HepG2 (cell line): Measurements from ENCODE around the gene REEP3. TPM values are rescaled to one million over a fixed set of nuclear protein-coding genes. Genes with fewer than 3 reads are reported as not detected.

ENCODE experiments used
- ATAC-seq: fragments of 200-7000 bp; cut with Tn5 transposase; 3 replicates; pipeline ENCODE4 v1.9.1; 2020; ENCODE audit warnings: mild to moderate bottlenecking, moderate library complexity
- BruUV-seq: library from RNA; stranded (reverse); fragments of 400-500 nt; replicated peaks from 2 replicates; lab custom pipeline; 2021; lab: Mats Ljungman, UMichigan
- CTCF ChIA-PET: fragments of 300-600 bp; formaldehyde crosslinking; extraction: SDS; loops from one replicate; lab custom pipeline; 2021; ENCODE audit warnings: low total read pairs, inconsistent platforms, low intra/inter-chr PET ratio; lab: Yijun Ruan, JAX
- POLR2A ChIA-PET: fragments of 350-600 bp; sonication (Branson Sonifier 250); formaldehyde crosslinking; loops from one replicate; lab custom pipeline; 2020; ENCODE audit warnings: antibody characterized with exemption, inconsistent platforms; lab: Yijun Ruan, JAX
- DNase-seq: peaks from one replicate; pipeline ENCODE4 v3.0.0-alpha.2; 2015; ENCODE audit warnings: low spot score
- FAIRE-seq: peaks from 3 replicates; lab custom pipeline; 2011; peaks lifted over from hg19 to GRCh38; lab: Jason Lieb, UNC
- H2AFZ ChIP-seq: one replicate; pipeline ENCODE4 v1.6.1; 2011; ENCODE audit warnings: low read length, inconsistent platforms
- H3K27ac ChIP-seq: fragments of 300-600 bp; 3 replicates; pipeline ENCODE4 v1.8.0; 2011; ENCODE audit warnings: mixed run types, mild to moderate bottlenecking, mixed read lengths, low read length, inconsistent platforms; ENCODE audit not compliant: insufficient read depth; ENCODE audit errors: extremely low read length
- H3K27me3 ChIP-seq, 2 experiments: fragments of 200-600 bp in 1 of 2; 2 replicates in 1 of 2; 3 replicates in 1 of 2; pipeline versions ENCODE4 v1.6.0 to v1.8.0; 2011; ENCODE audit warnings: low read length in 2 of 2, mild to moderate bottlenecking in 2 of 2, moderate library complexity in 2 of 2, inconsistent platforms in 1 of 2; ENCODE audit not compliant: insufficient read depth in 2 of 2, control insufficient read depth in 1 of 2
- H3K36me3 ChIP-seq, 2 experiments: fragments of 200-600 bp in 1 of 2; replicated peaks in 1 of 2; 2 replicates in 1 of 2; 3 replicates in 1 of 2; pipeline versions ENCODE4 v1.5.1 to v1.8.0; 2011; ENCODE audit warnings: low read length in 2 of 2, inconsistent platforms in 1 of 2; ENCODE audit not compliant: insufficient read depth in 2 of 2, control insufficient read depth in 1 of 2
- H3K4me1 ChIP-seq: 2 replicates; pipeline ENCODE4 v1.5.1; 2012; ENCODE audit warnings: low read length, inconsistent platforms; ENCODE audit not compliant: insufficient read depth
- H3K4me2 ChIP-seq: 2 replicates; pipeline ENCODE4 v1.6.0; 2011; ENCODE audit warnings: low read depth, low read length, inconsistent platforms
- H3K4me3 ChIP-seq, 3 experiments: fragments of 200-600 bp in 1 of 3; sonication (generic), shearing (Covaris generic) in 1 of 3; replicated peaks in 1 of 3; 2 replicates each; pipeline ENCODE4 v1.5.1; 2011 to 2016; ENCODE audit warnings: low read length in 3 of 3, inconsistent platforms in 2 of 3, low read depth in 2 of 3, mild to moderate bottlenecking in 2 of 3, control low read depth in 1 of 3, mixed read lengths in 1 of 3; ENCODE audit not compliant: insufficient read depth in 1 of 3
- H3K79me2 ChIP-seq: one replicate; pipeline ENCODE4 v1.6.1; 2011; ENCODE audit warnings: low read length, inconsistent platforms; ENCODE audit not compliant: insufficient read depth
- H3K9ac ChIP-seq: 2 replicates; pipeline ENCODE4 v1.6.0; 2011; ENCODE audit warnings: mild to moderate bottlenecking, low read depth, low read length, inconsistent platforms; ENCODE audit not compliant: insufficient read depth
- H3K9me3 ChIP-seq: 2 replicates; pipeline ENCODE4 v1.5.1; 2012; ENCODE audit warnings: mild to moderate bottlenecking, low read length
- H4K20me1 ChIP-seq: 2 replicates; pipeline ENCODE4 v1.6.0; 2011; ENCODE audit warnings: inconsistent platforms, mild to moderate bottlenecking, low read length, moderate library complexity; ENCODE audit not compliant: insufficient read depth
- ARNT ChIP-seq: fragments of 450-650 bp; IDR thresholded peaks from 2 replicates; pipeline ENCODE4 v1.6.1; 2017
- ATF6 ChIP-seq: sonication (generic); formaldehyde crosslinking; conservative IDR thresholded peaks from 2 replicates; pipeline ENCODE4 v1.4.0; 2020; ENCODE audit warnings: missing genetic modification reagents
- CEBPG ChIP-seq: IDR thresholded peaks from 2 replicates; pipeline ENCODE4 v1.6.1; 2016
- DNMT3B ChIP-seq: conservative IDR thresholded peaks from 2 replicates; pipeline ENCODE4 v1.6.1; 2016; ENCODE audit warnings: missing biosample characterization, control low read depth
- KLF16 ChIP-seq, 2 experiments: sonication (generic) in 1 of 2; formaldehyde crosslinking in 1 of 2; IDR thresholded peaks; 2 replicates each; pipeline versions ENCODE4 v1.6.1 to v1.8.0; 2016 to 2023; ENCODE audit warnings: missing genetic modification reagents in 2 of 2, missing compliant biosample characterization in 1 of 2
- MED8 ChIP-seq: sonication (generic); formaldehyde crosslinking; IDR thresholded peaks from 2 replicates; pipeline ENCODE4 v1.8.1; 2023; ENCODE audit warnings: mild to moderate bottlenecking, missing genetic modification reagents; ENCODE audit not compliant: insufficient replicate concordance
- SIX1 ChIP-seq: sonication (generic); formaldehyde crosslinking; IDR thresholded peaks from 2 replicates; pipeline ENCODE4 v1.4.0; 2020; ENCODE audit warnings: missing genetic modification reagents, borderline replicate concordance
- ZBTB21 ChIP-seq: sonication (generic); formaldehyde crosslinking; IDR thresholded peaks from 2 replicates; pipeline ENCODE4 v1.4.0; 2020; ENCODE audit warnings: missing genetic modification reagents
- ZFP91 ChIP-seq: sonication (generic); formaldehyde crosslinking; IDR thresholded peaks from 2 replicates; pipeline ENCODE4 v1.9.0; 2022; ENCODE audit warnings: missing genetic modification reagents, mild to moderate bottlenecking, borderline replicate concordance
- ZNF205 ChIP-seq: IDR thresholded peaks from 2 replicates; pipeline ENCODE4 v1.6.1; 2018; ENCODE audit warnings: missing biosample characterization, missing genetic modification reagents
- ZNF33A ChIP-seq: sonication (generic); formaldehyde crosslinking; IDR thresholded peaks from 2 replicates; pipeline ENCODE4 v1.5.1; 2020; ENCODE audit warnings: missing genetic modification reagents, mild to moderate bottlenecking, moderate library complexity, borderline replicate concordance
- ZNF34 ChIP-seq: sonication (generic); formaldehyde crosslinking; IDR thresholded peaks from 2 replicates; pipeline ENCODE4 v1.4.0; 2020; ENCODE audit warnings: mild to moderate bottlenecking, missing genetic modification reagents, borderline replicate concordance
- ZNF615 ChIP-seq: sonication (generic); formaldehyde crosslinking; IDR thresholded peaks from 2 replicates; pipeline ENCODE4 v1.5.0; 2020; ENCODE audit warnings: mild to moderate bottlenecking, missing genetic modification reagents, borderline replicate concordance
- ZNF766 ChIP-seq: sonication (generic); formaldehyde crosslinking; IDR thresholded peaks from 2 replicates; pipeline ENCODE4 v1.5.0; 2020; ENCODE audit warnings: missing genetic modification reagents, borderline replicate concordance
- in situ Hi-C: cut with HindIII; loops from 2 replicates; pipeline ENCODE4 v1.10.0; 2017; ENCODE audit warnings: low pct_unique_long_range_greater_than_20kb; ENCODE audit not compliant: extremely low pct_ligation_motif_present
- intact Hi-C: fragments of 100-400 bp; cut with micrococcal nuclease; formaldehyde crosslinking; loops from one replicate; pipeline ENCODE4 v1.10.0; 2022; ENCODE audit not compliant: unreplicated experiment
- polyA plus RNA-seq, 8 experiments: library from polyadenylated mRNA; depleted of rRNA in 3 of 8; stranded (reverse) in 7 of 8; unstranded in 1 of 8; fragments of >200 nt; fragmentation: Illumina TruSeq in 4 of 8; extraction: Trizol in 4 of 8; gene quantifications; 2 replicates each; pipeline versions ENCODE4 v1.2.1 to v1.2.3, GENCODE V29; 2011 to 2016; ENCODE audit warnings: low read depth in 4 of 8, missing spikeins in 1 of 8, mixed read lengths in 1 of 8; ENCODE audit not compliant: insufficient read depth in 1 of 8
- total RNA-seq, 5 experiments: library from RNA; depleted of rRNA; stranded (reverse); fragments of >200 nt; fragmentation: Illumina TruSeq; extraction: Trizol; gene quantifications; 2 replicates each; pipeline ENCODE4 v1.2.3, GENCODE V29; 2016; ENCODE audit warnings: low read depth in 1 of 5
- TF ChIP-seq, protein P1 (sequence below): sonication (generic); formaldehyde crosslinking; IDR thresholded peaks from 2 replicates; pipeline ENCODE4 v1.9.0; 2021; ENCODE audit warnings: missing genetic modification reagents, borderline replicate concordance
- TF ChIP-seq, protein P2 (sequence below): sonication (generic); formaldehyde crosslinking; IDR thresholded peaks from 2 replicates; pipeline ENCODE4 v1.8.1; 2023; ENCODE audit warnings: mild to moderate bottlenecking, missing genetic modification reagents, borderline replicate concordance

REEP3 gene
- total and polyA plus RNA-seq, 2 of the 13 experiments (the other 11 are each of a cell fraction or from before 2014, with no cell fraction given) = 7.1 to 31.4 TPM

DNA sequence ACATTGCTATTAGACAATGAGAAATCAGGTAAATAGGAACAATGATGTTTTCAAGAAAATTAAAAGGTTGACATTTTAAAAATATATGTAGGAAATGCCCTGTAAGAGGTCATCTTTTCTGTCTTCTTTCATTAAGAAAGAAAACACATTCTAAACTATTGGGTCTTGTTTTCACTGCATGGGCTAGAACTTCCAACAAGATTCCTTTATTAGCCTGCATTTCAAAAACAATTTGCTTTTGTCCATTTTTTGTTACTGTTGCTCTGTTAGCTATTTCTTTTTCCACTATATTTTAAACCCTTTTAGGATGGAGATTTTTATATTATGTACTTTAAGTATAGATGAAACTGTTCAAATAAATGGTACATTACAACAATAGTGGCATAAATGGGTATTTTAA is 9.2 kb downstream of the REEP3 start:
- Histone ChIP-seq H4K20me1 (no peaks in the 10 kb centered on the region), H3K9ac (no peak overlapping the region), H2AFZ (no peak overlapping the region), H3K4me2 (no peak overlapping the region), H3K27ac (no peak overlapping the region), H3K4me3 (no peak overlapping the region), H3K9me3 (no peaks in the 10 kb centered on the region), H3K79me2 (peaks cover 54% of the 10 kb centered on the region), H3K27me3 (no peaks in the 10 kb centered on the region), H3K4me1 (peaks cover 16% of the 10 kb centered on the region; the same call in 1 of the 2 replicates), H3K36me3 (no peaks in the 10 kb centered on the region)
- POLR2A ChIA-PET = no interaction called here
- in situ Hi-C loops (no loop called here), intact Hi-C loops (no loop called here)
- FAIRE-seq = no peak
- CTCF ChIA-PET = no interaction called here
- no TSS peak for BruUV-seq
- DNase-seq = no peak
- TF ChIP-seq SIX1 (CRISPR knock-in tag) = no peak
- TF ChIP-seq ZFP91 (CRISPR knock-in tag) = no peak
- TF ChIP-seq ZBTB21 (CRISPR knock-in tag) = no peak
- no peak for TF ChIP-seq ZNF205 (CRISPR knock-in tag)
- TF ChIP-seq ZNF615 = no peak
- no peak for TF ChIP-seq KLF16 (CRISPR knock-in tag; IDR thresholded peaks at IDR 0.05)
- no peak for TF ChIP-seq DNMT3B
- TF ChIP-seq MED8 (CRISPR knock-in tag) = no peak
- no peak for ATAC-seq

GRCh38 chr10:63534723-63535122 is 13.5 kb downstream of the REEP3 start:
- Histone ChIP-seq H3K9ac (no peak overlapping the region), H3K9me3 (no peaks in the 10 kb centered on the region), H3K27ac (no peak overlapping the region), H2AFZ (no peak overlapping the region), H3K4me1 (no peaks in the 10 kb centered on the region), H3K79me2 (peaks cover 31% of the 10 kb centered on the region), H3K4me2 (no peak overlapping the region), H4K20me1 (no peaks in the 10 kb centered on the region), H3K36me3 (no peaks in the 10 kb centered on the region), H3K27me3 (no peaks in the 10 kb centered on the region), H3K4me3 (no peak overlapping the region)
- ChIA-PET CTCF (no interaction called here), POLR2A (no interaction called here)
- no TSS peak for BruUV-seq
- FAIRE-seq (no peak), DNase-seq (no peak), ATAC-seq (no peak)
- intact Hi-C loops (no loop called here), in situ Hi-C loops (no loop called here)
- no peak for TF ChIP-seq CEBPG
- TF ChIP-seq ZNF34 (CRISPR knock-in tag) = no peak
- no peak for TF ChIP-seq ATF6
- no peak for TF ChIP-seq ARNT
- TF ChIP-seq, protein P1, sequence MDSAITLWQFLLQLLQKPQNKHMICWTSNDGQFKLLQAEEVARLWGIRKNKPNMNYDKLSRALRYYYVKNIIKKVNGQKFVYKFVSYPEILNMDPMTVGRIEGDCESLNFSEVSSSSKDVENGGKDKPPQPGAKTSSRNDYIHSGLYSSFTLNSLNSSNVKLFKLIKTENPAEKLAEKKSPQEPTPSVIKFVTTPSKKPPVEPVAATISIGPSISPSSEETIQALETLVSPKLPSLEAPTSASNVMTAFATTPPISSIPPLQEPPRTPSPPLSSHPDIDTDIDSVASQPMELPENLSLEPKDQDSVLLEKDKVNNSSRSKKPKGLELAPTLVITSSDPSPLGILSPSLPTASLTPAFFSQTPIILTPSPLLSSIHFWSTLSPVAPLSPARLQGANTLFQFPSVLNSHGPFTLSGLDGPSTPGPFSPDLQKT (CRISPR knock-in tag) = no peak
- TF ChIP-seq, protein P2, sequence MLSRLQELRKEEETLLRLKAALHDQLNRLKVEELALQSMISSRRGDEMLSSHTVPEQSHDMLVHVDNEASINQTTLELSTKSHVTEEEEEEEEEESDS (CRISPR knock-in tag) = no peak
- TF ChIP-seq ZNF33A = no peak
- no peak for TF ChIP-seq ZNF766 (CRISPR knock-in tag)
